ENCODE results near the gene HTRA3. TPM values are rescaled to one million over a fixed set of nuclear protein-coding genes. Genes with fewer than 3 reads are reported as not detected.

Gene HTRA3
- total RNA-seq, 1 experiment from 2014 or later: 2.3 TPM

DNA sequence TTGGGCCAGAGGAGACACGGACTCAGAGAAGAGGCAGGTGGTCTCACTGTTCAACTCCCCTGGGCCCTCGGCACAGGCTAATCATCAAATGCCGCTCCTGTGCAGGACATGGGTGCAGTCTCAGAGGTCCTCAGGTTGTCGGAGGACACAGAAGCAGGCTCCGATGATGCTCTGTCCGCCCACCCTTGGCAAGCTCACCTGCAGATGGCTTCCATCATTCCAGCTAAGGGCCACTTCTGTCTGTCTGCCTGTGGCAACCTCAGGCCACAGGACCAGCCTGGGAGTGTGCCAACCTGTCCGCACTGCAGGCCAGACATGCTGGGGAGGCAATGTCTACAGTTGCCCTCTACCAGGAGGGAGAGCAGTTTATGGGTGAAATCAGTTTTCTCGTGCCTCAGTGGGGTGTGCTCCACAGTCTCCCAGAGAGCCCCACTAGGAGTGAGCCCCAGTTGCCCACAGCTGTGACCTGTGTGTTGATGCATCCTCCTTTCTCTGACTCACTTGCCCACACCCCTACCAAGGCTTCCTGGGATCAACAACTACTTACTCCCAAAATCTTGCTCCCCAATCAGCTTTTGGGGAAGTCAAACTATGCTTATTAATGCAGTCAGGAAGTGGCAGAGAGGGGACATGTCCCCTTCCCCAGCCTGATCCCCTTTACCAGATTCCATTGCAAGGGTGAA lies 55.9 kb downstream of the HTRA3 start:
- Mint-ChIP-seq H3K27ac (no peak overlapping the region), H3K4me1 (no peaks in the 10 kb centered on the region), H3K9me3 (peaks cover 8% of the 10 kb centered on the region), H3K4me3 (no peak overlapping the region), H3K27me3 (ENCODE audit: low read depth) (no peaks in the 10 kb centered on the region), H3K36me3 (0 out of 2 replicates have a peak, but pooled peaks cover 2% of the 10 kb centered on the region)
- TF ChIP-seq NFE2L1 (CRISPR knock-in tag; IDR thresholded peaks at IDR 0.05) (no peak), CDX4 (CRISPR knock-in tag; IDR thresholded peaks at IDR 0.05; ENCODE audit: borderline replicate concordance) (no peak), CBFB (CRISPR knock-in tag; IDR thresholded peaks at IDR 0.05; ENCODE audit: low read depth) (no peak), HMGA2 (CRISPR knock-in tag; IDR thresholded peaks at IDR 0.05) (no peak), FOXJ3 (CRISPR knock-in tag; IDR thresholded peaks at IDR 0.05; ENCODE audit: borderline replicate concordance) (no peak), TCF7 (CRISPR knock-in tag; IDR thresholded peaks at IDR 0.05; ENCODE audit: low read depth) (no peak), E2F4 (CRISPR knock-in tag; IDR thresholded peaks at IDR 0.05; ENCODE audit: borderline replicate concordance, low read depth) (no peak), SP1 (CRISPR knock-in tag; conservative IDR thresholded peaks at IDR 0.05) (no peak), GRHL2 (CRISPR knock-in tag; IDR thresholded peaks at IDR 0.05; ENCODE audit: insufficient replicate concordance, severe bottlenecking) (no peak), ZNF317 (CRISPR knock-in tag; IDR thresholded peaks at IDR 0.05; ENCODE audit: borderline replicate concordance, low read depth) (no peak), ZBTB43 (CRISPR knock-in tag; IDR thresholded peaks at IDR 0.05) (no peak)
- TF ChIP-seq, protein P1, sequence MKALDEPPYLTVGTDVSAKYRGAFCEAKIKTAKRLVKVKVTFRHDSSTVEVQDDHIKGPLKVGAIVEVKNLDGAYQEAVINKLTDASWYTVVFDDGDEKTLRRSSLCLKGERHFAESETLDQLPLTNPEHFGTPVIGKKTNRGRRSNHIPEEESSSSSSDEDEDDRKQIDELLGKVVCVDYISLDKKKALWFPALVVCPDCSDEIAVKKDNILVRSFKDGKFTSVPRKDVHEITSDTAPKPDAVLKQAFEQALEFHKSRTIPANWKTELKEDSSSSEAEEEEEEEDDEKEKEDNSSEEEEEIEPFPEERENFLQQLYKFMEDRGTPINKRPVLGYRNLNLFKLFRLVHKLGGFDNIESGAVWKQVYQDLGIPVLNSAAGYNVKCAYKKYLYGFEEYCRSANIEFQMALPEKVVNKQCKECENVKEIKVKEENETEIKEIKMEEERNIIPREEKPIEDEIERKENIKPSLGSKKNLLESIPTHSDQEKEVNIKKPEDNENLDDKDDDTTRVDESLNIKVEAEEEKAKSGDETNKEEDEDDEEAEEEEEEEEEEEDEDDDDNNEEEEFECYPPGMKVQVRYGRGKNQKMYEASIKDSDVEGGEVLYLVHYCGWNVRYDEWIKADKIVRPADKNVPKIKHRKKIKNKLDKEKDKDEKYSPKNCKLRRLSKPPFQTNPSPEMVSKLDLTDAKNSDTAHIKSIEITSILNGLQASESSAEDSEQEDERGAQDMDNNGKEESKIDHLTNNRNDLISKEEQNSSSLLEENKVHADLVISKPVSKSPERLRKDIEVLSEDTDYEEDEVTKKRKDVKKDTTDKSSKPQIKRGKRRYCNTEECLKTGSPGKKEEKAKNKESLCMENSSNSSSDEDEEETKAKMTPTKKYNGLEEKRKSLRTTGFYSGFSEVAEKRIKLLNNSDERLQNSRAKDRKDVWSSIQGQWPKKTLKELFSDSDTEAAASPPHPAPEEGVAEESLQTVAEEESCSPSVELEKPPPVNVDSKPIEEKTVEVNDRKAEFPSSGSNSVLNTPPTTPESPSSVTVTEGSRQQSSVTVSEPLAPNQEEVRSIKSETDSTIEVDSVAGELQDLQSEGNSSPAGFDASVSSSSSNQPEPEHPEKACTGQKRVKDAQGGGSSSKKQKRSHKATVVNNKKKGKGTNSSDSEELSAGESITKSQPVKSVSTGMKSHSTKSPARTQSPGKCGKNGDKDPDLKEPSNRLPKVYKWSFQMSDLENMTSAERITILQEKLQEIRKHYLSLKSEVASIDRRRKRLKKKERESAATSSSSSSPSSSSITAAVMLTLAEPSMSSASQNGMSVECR (CRISPR knock-in tag; IDR thresholded peaks at IDR 0.05; ENCODE audit: borderline replicate concordance): no peak
- ChIA-PET POLR2A (no interaction called here), CTCF (no interaction called here)
- ATAC-seq (no peak), DNase-seq (ENCODE audit: low spot score) (peak; percentile 4)

DNA sequence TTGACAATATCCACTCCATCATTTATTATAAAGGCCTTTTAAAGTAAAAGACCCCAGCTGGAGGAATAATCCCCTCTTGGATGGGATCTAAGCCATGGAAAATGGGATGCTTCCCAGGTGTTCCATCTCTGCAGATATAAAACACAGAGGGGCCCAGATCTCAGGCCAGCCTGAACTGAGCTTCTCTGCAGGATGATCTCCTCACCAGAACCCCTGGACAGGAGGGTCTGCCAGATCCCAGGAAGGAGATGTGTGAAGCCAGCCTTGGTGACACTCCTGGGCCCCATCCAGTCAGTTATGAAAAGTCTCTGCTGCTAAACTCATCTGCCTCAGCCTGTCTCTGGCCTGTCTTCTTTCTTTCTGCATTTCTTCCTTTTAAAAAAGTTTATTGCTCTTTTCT lies 56.7 kb downstream of the HTRA3 start:
- no peak overlapping the region for H3K4me3 Mint-ChIP-seq
- TF ChIP-seq, protein P2, sequence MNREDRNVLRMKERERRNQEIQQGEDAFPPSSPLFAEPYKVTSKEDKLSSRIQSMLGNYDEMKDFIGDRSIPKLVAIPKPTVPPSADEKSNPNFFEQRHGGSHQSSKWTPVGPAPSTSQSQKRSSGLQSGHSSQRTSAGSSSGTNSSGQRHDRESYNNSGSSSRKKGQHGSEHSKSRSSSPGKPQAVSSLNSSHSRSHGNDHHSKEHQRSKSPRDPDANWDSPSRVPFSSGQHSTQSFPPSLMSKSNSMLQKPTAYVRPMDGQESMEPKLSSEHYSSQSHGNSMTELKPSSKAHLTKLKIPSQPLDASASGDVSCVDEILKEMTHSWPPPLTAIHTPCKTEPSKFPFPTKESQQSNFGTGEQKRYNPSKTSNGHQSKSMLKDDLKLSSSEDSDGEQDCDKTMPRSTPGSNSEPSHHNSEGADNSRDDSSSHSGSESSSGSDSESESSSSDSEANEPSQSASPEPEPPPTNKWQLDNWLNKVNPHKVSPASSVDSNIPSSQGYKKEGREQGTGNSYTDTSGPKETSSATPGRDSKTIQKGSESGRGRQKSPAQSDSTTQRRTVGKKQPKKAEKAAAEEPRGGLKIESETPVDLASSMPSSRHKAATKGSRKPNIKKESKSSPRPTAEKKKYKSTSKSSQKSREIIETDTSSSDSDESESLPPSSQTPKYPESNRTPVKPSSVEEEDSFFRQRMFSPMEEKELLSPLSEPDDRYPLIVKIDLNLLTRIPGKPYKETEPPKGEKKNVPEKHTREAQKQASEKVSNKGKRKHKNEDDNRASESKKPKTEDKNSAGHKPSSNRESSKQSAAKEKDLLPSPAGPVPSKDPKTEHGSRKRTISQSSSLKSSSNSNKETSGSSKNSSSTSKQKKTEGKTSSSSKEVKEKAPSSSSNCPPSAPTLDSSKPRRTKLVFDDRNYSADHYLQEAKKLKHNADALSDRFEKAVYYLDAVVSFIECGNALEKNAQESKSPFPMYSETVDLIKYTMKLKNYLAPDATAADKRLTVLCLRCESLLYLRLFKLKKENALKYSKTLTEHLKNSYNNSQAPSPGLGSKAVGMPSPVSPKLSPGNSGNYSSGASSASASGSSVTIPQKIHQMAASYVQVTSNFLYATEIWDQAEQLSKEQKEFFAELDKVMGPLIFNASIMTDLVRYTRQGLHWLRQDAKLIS (CRISPR knock-in tag; IDR thresholded peaks at IDR 0.05; ENCODE audit: borderline replicate concordance): no peak
- TF ChIP-seq CDX4 (CRISPR knock-in tag; IDR thresholded peaks at IDR 0.05; ENCODE audit: borderline replicate concordance) (no peak), NR2C2 (CRISPR knock-in tag; IDR thresholded peaks at IDR 0.05) (no peak), E2F5 (CRISPR knock-in tag; IDR thresholded peaks at IDR 0.05) (no peak), RELA (CRISPR knock-in tag; IDR thresholded peaks at IDR 0.05; ENCODE audit: borderline replicate concordance) (no peak), ELF4 (CRISPR knock-in tag; IDR thresholded peaks at IDR 0.05; ENCODE audit: low read depth) (no peak), EMX1 (CRISPR knock-in tag; IDR thresholded peaks at IDR 0.05) (no peak)
- ATAC-seq (no peak), DNase-seq (ENCODE audit: low spot score) (no peak)
- ChIA-PET CTCF (no interaction called here), POLR2A (no interaction called here)
- no peak overlapping the region for H3K27ac Mint-ChIP-seq
- H3K9me3 Mint-ChIP-seq: peaks cover 8% of the 10 kb centered on the region
- no peaks in the 10 kb centered on the region for H3K4me1 Mint-ChIP-seq
- H3K27me3 Mint-ChIP-seq (ENCODE audit: low read depth): no peaks in the 10 kb centered on the region
- H3K36me3 Mint-ChIP-seq: 0 out of 2 replicates have a peak, but pooled peaks cover 2% of the 10 kb centered on the region
